Lower leg skin (tissue), 3 donors: Measurements from ENCODE around the gene SORCS2.

Source experiments
- CTCF ChIP-seq, 3 donors: fragments of 450-650 bp; IDR thresholded peaks; one replicate each; pipeline ENCODE4 v1.5.1; 2016; ENCODE audit warnings: antibody characterized with exemption in 3 of 3, mild to moderate bottlenecking in 3 of 3, moderate library complexity in 2 of 3
- POLR2A ChIP-seq, 2 donors: fragments of 450-650 bp; IDR thresholded peaks; one replicate each; pipeline ENCODE4 v1.6.1; 2016 to 2017; ENCODE audit warnings: antibody characterized with exemption in 2 of 2, mild to moderate bottlenecking in 1 of 2, moderate library complexity in 1 of 2

GRCh38 chr4:7390336-7390735 is 198.0 kb downstream of the SORCS2 start:
- TF ChIP-seq CTCF (IDR thresholded peaks at IDR 0.05) (no peak), POLR2A (IDR thresholded peaks at IDR 0.05) (no peak)
